ENCODE data around the gene IKZF1. TPM values are rescaled to one million over a fixed set of nuclear protein-coding genes. Genes with fewer than 3 reads are reported as not detected.

IKZF1 gene
- total RNA-seq, 1 experiment from 2014 or later = 2.3 TPM

DNA sequence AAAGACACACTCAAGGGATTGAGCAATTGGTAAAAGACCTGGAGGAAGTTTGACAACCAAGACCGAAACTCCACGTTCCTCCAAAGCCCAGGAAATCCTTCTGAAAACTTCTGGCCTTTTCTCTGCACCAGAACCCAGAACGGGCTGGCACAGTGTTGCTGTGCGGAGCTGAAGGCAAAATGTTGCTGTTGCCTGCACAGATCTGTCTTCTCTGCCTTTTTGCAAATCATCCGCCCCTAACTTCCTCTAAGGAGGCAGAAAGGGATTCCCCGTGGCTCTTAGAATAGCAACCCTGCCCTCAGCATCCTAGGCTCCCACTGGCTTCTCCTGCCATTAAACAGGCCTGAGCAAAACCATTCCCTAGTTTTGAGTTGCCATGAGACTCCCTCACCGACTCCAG is 100.7 kb downstream of the IKZF1 start (continued):
- TF ChIP-seq, protein P1, sequence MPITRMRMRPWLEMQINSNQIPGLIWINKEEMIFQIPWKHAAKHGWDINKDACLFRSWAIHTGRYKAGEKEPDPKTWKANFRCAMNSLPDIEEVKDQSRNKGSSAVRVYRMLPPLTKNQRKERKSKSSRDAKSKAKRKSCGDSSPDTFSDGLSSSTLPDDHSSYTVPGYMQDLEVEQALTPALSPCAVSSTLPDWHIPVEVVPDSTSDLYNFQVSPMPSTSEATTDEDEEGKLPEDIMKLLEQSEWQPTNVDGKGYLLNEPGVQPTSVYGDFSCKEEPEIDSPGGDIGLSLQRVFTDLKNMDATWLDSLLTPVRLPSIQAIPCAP (CRISPR knock-in tag; IDR thresholded peaks at IDR 0.05) = no peak
- TF ChIP-seq ZNF671 (CRISPR knock-in tag; IDR thresholded peaks at IDR 0.05) (no peak), CREB1 (CRISPR knock-in tag; IDR thresholded peaks at IDR 0.05) (no peak), ZNF317 (CRISPR knock-in tag; IDR thresholded peaks at IDR 0.05; ENCODE audit: borderline replicate concordance, low read depth) (no peak), NR1H2 (CRISPR knock-in tag; IDR thresholded peaks at IDR 0.05) (no peak), CREM (CRISPR knock-in tag; IDR thresholded peaks at IDR 0.05) (no peak), MYBL2 (CRISPR knock-in tag; IDR thresholded peaks at IDR 0.05) (no peak)
- TF ChIP-seq, protein P2, sequence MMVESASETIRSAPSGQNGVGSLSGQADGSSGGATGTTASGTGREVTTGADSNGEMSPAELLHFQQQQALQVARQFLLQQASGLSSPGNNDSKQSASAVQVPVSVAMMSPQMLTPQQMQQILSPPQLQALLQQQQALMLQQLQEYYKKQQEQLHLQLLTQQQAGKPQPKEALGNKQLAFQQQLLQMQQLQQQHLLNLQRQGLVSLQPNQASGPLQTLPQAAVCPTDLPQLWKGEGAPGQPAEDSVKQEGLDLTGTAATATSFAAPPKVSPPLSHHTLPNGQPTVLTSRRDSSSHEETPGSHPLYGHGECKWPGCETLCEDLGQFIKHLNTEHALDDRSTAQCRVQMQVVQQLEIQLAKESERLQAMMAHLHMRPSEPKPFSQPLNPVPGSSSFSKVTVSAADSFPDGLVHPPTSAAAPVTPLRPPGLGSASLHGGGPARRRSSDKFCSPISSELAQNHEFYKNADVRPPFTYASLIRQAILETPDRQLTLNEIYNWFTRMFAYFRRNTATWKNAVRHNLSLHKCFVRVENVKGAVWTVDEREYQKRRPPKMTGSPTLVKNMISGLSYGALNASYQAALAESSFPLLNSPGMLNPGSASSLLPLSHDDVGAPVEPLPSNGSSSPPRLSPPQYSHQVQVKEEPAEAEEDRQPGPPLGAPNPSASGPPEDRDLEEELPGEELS (CRISPR knock-in tag; IDR thresholded peaks at IDR 0.05) = no peak

DNA sequence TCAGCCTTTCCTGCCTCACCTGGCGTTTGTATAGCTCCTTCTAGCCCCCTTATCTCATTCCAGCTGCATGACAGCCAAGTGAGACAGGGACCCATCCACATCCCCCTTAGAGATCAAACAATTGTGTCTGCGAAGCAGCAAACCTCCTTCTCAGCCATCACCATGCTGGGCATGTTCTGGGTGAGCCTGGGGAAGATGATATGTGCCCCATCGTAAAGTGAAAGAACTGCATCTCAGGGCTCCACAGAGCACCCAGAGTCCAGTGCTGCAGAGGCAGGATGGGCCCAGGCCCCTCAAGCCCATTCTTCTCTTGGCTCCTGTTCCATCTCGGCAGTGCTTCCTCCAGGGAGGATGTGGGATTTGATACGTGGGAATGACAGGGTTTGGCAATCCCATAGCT is 102.4 kb downstream of the IKZF1 start:
- ATAC-seq = no peak

DNA sequence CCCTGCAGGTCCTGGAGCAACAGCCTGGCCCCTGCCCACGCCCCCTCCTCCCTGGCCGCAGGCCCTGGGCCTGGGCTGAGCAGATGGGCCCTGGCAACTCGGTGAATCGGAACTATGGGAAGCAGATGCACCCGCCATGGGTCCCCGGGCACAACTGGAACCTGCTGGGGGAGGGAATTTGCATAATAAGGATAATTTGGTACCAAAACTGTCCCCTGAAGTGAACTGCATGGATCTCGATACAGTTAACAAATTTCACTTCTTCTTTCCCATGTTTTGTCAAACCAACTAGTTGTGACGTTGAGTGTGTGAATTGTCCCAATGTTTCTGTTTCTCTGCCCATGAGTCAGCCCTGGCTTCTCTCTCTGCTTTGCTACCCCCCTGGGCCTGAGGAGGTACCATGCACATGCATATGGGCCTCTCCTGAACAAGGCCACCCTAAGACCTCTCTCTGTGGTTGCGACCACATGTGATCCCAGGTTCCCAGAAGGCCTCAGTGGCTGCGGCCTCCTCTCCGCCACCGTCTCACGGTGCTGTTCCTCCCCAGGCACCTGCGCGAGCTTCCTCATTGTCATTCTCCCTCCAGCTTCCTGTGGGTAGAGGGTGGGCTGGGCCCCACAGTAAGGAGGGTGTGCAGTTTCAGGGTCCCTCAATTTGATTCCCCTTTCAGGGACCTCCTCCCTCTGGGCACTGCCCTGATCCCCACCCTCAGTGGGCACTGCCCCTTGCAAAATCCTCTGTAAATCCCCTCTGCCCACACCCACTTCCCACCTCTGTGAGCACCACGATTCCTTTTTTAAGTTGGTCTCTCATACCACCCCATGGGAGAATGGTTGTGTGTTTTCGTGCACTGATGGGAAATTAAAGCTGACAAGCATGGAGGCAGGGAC is 105.6 kb downstream of the IKZF1 start:
- Mint-ChIP-seq H3K36me3 (no peaks in the 10 kb centered on the region), H3K4me1 (peaks cover 5% of the 10 kb centered on the region), H3K27me3 (ENCODE audit: low read depth) (no peaks in the 10 kb centered on the region), H3K9me3 (no peaks in the 10 kb centered on the region), H3K27ac (no peak overlapping the region), H3K4me3 (no peak overlapping the region)
- DNase-seq (ENCODE audit: low spot score) (no peak), ATAC-seq (no peak)
- ChIA-PET CTCF (no interaction called here), POLR2A (no interaction called here)
- TF ChIP-seq NR2C2 (CRISPR knock-in tag; IDR thresholded peaks at IDR 0.05) = no peak
- no peak for TF ChIP-seq GRHL2 (CRISPR knock-in tag; IDR thresholded peaks at IDR 0.05; ENCODE audit: insufficient replicate concordance, severe bottlenecking)
- TF ChIP-seq NFYB (CRISPR knock-in tag; conservative IDR thresholded peaks at IDR 0.05; ENCODE audit: low read depth) = no peak
- TF ChIP-seq GTF2I (CRISPR knock-in tag; conservative IDR thresholded peaks at IDR 0.05) = no peak
- no peak for TF ChIP-seq TEAD1 (CRISPR knock-in tag; IDR thresholded peaks at IDR 0.05)
- no peak for TF ChIP-seq SMAD4 (CRISPR knock-in tag; IDR thresholded peaks at IDR 0.05)
- TF ChIP-seq, protein P3, sequence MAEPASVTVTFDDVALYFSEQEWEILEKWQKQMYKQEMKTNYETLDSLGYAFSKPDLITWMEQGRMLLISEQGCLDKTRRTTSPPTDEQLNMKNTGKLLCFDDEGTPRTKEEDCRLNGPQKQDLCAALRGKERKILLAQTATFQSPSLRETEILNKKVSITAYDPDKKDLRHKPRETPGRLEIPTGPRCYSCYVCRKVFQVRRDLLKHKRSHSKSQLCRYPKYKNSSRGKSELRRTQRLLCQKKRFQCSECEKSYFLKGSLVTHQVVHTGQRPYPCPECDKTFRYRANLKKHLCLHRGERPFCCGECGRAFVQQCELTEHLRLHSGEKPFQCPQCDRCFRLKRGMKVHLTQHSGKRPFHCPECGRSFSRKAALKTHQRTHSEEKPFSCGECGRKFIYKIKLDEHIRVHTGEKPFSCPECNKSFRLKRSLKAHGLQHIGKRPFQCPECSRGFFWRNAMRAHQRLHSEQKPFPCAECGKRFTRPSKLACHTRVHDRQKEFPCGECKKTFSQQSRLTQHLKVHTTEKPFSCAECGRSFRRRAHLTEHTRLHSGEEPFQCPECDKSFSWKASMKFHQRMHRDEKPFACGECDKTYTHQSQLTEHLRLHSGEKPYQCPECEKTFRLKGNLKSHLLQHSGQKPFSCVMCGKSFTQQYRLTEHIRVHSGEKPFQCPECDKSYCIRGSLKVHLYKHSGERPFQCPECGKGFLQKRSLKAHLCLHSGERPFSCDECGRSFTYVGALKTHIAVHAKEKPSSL (CRISPR knock-in tag; conservative IDR thresholded peaks at IDR 0.05) = no peak
- TF ChIP-seq, protein P4, sequence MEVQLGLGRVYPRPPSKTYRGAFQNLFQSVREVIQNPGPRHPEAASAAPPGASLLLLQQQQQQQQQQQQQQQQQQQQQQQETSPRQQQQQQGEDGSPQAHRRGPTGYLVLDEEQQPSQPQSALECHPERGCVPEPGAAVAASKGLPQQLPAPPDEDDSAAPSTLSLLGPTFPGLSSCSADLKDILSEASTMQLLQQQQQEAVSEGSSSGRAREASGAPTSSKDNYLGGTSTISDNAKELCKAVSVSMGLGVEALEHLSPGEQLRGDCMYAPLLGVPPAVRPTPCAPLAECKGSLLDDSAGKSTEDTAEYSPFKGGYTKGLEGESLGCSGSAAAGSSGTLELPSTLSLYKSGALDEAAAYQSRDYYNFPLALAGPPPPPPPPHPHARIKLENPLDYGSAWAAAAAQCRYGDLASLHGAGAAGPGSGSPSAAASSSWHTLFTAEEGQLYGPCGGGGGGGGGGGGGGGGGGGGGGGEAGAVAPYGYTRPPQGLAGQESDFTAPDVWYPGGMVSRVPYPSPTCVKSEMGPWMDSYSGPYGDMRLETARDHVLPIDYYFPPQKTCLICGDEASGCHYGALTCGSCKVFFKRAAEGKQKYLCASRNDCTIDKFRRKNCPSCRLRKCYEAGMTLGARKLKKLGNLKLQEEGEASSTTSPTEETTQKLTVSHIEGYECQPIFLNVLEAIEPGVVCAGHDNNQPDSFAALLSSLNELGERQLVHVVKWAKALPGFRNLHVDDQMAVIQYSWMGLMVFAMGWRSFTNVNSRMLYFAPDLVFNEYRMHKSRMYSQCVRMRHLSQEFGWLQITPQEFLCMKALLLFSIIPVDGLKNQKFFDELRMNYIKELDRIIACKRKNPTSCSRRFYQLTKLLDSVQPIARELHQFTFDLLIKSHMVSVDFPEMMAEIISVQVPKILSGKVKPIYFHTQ (CRISPR knock-in tag; IDR thresholded peaks at IDR 0.05) = no peak
- TF ChIP-seq RORB (CRISPR knock-in tag; IDR thresholded peaks at IDR 0.05) = no peak
- no peak for TF ChIP-seq NR1H2 (CRISPR knock-in tag; IDR thresholded peaks at IDR 0.05)
- TF ChIP-seq, protein P5, sequence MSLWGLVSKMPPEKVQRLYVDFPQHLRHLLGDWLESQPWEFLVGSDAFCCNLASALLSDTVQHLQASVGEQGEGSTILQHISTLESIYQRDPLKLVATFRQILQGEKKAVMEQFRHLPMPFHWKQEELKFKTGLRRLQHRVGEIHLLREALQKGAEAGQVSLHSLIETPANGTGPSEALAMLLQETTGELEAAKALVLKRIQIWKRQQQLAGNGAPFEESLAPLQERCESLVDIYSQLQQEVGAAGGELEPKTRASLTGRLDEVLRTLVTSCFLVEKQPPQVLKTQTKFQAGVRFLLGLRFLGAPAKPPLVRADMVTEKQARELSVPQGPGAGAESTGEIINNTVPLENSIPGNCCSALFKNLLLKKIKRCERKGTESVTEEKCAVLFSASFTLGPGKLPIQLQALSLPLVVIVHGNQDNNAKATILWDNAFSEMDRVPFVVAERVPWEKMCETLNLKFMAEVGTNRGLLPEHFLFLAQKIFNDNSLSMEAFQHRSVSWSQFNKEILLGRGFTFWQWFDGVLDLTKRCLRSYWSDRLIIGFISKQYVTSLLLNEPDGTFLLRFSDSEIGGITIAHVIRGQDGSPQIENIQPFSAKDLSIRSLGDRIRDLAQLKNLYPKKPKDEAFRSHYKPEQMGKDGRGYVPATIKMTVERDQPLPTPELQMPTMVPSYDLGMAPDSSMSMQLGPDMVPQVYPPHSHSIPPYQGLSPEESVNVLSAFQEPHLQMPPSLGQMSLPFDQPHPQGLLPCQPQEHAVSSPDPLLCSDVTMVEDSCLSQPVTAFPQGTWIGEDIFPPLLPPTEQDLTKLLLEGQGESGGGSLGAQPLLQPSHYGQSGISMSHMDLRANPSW (CRISPR knock-in tag; conservative IDR thresholded peaks at IDR 0.05; ENCODE audit: low read depth) = no peak
- TF ChIP-seq, protein P6, sequence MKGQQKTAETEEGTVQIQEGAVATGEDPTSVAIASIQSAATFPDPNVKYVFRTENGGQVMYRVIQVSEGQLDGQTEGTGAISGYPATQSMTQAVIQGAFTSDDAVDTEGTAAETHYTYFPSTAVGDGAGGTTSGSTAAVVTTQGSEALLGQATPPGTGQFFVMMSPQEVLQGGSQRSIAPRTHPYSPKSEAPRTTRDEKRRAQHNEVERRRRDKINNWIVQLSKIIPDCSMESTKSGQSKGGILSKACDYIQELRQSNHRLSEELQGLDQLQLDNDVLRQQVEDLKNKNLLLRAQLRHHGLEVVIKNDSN (CRISPR knock-in tag; IDR thresholded peaks at IDR 0.05) = no peak

More for the DNA sequence above, 102.4 kb downstream of the IKZF1 start:
- no peak for TF ChIP-seq ZNF263 (CRISPR knock-in tag; IDR thresholded peaks at IDR 0.05; ENCODE audit: low read depth)
- TF ChIP-seq, protein P7, sequence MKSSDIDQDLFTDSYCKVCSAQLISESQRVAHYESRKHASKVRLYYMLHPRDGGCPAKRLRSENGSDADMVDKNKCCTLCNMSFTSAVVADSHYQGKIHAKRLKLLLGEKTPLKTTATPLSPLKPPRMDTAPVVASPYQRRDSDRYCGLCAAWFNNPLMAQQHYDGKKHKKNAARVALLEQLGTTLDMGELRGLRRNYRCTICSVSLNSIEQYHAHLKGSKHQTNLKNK (CRISPR knock-in tag; IDR thresholded peaks at IDR 0.05) = no peak
- no peaks in the 10 kb centered on the region for H3K4me1 Mint-ChIP-seq
- H3K9me3 Mint-ChIP-seq = no peaks in the 10 kb centered on the region
- H3K36me3 Mint-ChIP-seq = no peaks in the 10 kb centered on the region
- no peak overlapping the region for H3K27ac Mint-ChIP-seq
- H3K27me3 Mint-ChIP-seq (ENCODE audit: low read depth) = no peaks in the 10 kb centered on the region
- DNase-seq (ENCODE audit: low spot score) = no peak
- ChIA-PET POLR2A (no interaction called here), CTCF (interaction anchor here (3.4 kb wide), 1 partner anchor 10 kb away, joined by 18 read pairs; no protein-coding TSS in a partner anchor)
- no peak overlapping the region for H3K4me3 Mint-ChIP-seq

All from WTC11 (cell line).